Measurements from ENCODE around the gene WDR87.
"Not testable (repeated sequence)": the region's sequence is repeated elsewhere in the genome, so short reads cannot be mapped to it uniquely, and the experiment has no call there.

WDR87 gene

DNA sequence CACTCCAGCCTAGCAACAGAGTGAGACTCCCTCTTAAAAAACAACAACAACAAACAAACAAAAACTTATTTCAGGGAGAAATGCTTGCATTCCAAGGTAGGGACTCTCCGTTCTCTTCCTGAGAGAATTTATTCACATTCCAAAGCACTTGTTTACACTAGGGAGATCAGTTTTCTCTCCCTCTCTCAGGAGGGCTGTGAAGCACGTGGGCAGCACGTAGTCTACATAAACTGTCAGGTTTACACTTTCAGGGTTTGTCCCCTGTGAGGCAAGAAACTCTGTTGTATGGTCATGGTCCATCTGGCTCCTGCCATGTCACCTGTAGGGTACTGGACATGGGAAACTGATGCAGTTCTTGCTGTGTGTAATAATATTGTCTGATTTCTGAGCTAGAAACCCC is 31.6 kb downstream of the WDR87 start:
- DNase-seq, result no peak

DNA sequence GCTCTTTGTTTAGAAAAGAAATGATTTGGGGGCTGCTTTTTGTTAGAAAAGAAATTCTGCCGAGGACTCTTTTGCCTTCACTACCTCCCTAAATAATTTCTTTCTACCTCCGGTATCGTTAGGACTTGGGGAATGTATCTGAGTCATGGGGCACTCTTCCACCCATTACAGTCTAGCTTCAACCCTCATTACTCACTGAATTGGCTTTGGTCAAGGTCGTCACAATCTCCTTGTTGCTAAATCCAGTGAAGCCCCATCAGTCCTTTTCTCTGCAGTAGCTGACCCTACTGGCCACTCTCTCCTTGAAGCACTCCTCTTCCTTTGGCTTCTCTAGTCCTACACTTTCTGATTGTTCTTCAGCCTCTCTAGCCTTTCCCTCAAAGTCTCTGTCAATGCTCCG is 34.0 kb downstream of the WDR87 start:
- no peak for DNase-seq

DNA sequence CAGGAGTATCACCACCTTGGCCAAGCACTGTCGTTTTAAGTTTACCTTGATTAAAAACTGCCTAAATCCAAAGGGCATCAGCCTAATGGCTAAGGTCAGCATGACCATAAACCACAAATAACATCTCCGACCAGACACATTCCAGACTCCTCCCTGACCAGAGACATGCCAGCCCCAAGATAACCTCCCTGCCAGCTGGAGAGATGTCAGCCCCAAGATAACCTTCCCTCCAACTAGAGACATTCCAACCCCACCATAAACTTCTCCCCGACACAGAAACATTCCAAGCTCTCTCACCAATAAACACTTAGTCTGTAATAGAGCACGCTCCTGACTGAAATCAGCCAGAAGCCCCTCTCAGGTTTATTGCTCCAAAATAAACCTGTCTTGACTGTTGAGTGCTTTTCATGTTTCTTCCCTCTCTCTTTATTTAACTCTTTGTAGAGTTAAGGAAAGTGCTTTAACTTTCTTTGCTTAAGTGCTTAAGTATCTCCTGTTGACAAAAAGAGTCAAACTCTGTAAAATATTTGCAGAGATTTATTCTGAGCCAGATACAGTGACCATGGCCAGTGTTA is 36.5 kb downstream of the WDR87 start:
- no peak for DNase-seq

DNA sequence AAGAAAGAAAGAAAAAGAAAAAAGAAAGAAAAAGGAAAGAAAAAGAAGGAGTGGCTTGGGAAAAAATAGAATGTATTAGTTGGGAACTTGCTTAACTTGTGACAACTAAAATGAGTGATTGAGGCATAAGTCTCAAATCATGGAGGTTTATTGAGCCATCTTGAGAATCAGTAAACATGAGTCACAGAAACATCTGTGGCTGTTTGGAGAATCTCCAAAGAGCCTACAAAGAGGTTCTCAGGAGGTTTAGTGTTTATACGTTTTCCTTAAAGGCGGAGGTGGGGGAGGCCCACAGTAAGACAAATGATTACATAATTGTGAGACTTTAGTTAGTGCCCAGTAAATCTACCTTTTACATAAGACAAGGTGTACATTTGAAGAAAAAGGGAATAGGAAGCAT is 38.6 kb downstream of the WDR87 start:
- no peak for DNase-seq

DNA sequence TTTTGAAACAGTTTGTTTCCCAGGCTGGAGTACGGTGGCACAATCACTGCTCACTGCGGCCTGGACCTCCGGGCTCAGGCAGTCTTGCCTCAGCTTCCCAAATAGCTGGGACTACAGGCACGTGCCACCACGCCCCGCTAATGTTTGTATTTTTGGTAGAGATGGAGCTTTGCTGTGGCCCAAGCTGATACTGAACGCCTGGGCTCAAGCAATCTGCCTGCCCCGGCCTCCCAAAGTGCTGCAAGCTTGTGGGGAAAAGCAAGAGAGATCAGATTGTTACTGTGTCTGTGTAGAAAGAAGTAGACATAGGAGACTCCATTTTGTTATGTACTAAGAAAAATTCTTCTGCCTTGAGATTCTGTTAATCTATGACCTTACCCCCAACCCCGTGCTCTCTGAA is 40.5 kb downstream of the WDR87 start:
- not testable (repeated sequence) for DNase-seq

DNA sequence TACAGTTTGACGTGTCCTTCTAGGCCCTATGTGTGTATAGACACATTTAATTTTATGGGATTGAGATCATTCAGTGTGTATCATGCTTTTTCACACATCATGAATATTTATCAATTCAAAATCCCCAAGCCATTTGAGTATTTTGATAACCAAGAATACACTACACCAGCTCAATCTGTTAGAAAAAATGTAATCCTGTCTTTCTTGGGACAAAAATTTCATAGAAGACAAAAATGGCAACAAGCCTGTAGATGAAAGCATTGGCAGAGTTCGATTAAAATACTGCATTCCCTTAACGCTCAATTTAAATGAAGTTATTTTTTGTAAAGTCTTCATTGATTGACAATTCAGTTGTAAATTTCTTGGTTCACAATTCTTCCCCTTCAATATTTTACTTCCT is 41.9 kb downstream of the WDR87 start:
- no peak for DNase-seq

DNA sequence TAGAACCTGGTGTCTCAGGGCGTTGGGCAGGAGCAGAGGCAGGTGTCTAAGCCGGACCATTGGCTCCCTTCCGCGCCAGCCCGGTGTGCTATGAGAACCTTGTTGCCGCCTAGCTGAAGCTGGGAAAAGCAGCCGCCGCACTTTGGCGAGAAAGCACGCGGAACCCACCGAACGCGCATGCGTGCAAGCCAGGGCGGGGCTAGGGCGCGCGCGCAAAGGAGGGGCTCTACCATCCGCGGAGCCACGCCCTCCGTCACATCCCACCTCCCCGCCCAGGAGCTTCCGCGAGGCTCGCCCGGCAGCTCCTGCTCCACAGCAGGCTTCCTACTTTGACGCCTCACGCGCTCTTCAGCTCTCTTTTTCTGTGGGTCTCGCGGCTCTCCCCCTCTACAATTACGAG is 51.3 kb downstream of the WDR87 start:
- no peak for DNase-seq

DNA sequence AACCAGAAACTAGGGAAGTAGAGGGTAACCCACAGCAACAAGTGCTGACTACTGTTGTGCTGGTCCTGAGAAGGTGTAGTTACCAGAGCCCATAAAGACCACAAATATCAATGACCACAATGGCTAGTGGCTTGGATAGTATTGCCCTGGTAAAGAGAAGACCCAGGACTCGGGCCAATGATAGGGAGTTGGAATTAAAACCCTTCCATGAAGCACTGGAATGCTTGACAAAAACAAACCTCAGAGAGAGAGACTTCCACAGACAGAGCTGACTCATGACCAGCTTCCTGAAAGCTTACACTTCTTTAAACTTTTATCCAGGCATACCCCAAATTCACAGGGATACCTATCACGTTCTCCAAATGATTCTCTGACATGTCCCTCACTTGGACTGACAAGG is 60.5 kb downstream of the WDR87 start:
- DNase-seq, result no peak

Data from CD4-positive, alpha-beta T cell treated with Interleukin-17A for 4 hours (primary cell).